Neural cell (in vitro differentiated cells): ENCODE data around the gene KATNAL2. TPM values are rescaled to one million over a fixed set of nuclear protein-coding genes. Genes with fewer than 3 reads are reported as not detected.
A peak's percentile ranks its signal among the peaks of the same experiment; 100 is the strongest.

ENCODE experiments used
- H2AFZ ChIP-seq: fragments of 200-600, 300-800 bp; sonication (generic), shearing (Covaris generic); 2 replicates; pipeline ENCODE4 v1.6.0; 2014; ENCODE audit warnings: low read depth, mild to moderate bottlenecking, antibody characterized with exemption, low read length, moderate library complexity
- H3F3A ChIP-seq: fragments of 200-600 bp; shearing (Covaris generic); 2 replicates; pipeline ENCODE4 v1.6.1; 2016; ENCODE audit warnings: mild to moderate bottlenecking, moderate library complexity, mixed read lengths, antibody characterized with exemption, low read length; ENCODE audit not compliant: insufficient read depth, poor library complexity, severe bottlenecking
- H3K27ac ChIP-seq: fragments of 200-600, 300-800 bp; sonication (generic), shearing (Covaris generic); 2 replicates; pipeline ENCODE4 v1.5.1; 2014; ENCODE audit warnings: mild to moderate bottlenecking, low read length, moderate library complexity
- H3K27me3 ChIP-seq: fragments of 300-800, 200-600 bp; sonication (generic), shearing (Covaris generic); 2 replicates; pipeline ENCODE4 v1.6.0; 2014; ENCODE audit warnings: mild to moderate bottlenecking, low read depth, low read length, moderate library complexity; ENCODE audit not compliant: insufficient read depth
- H3K36me3 ChIP-seq: fragments of 300-800, 200-600 bp; sonication (generic), shearing (Covaris generic); 2 replicates; pipeline ENCODE4 v1.5.1; 2014; ENCODE audit warnings: mild to moderate bottlenecking, antibody characterized with exemption, low read length, moderate library complexity; ENCODE audit not compliant: insufficient read depth
- H3K4me2 ChIP-seq: fragments of 300-800, 200-600 bp; sonication (generic), shearing (Covaris generic); 2 replicates; pipeline ENCODE4 v1.6.0; 2014; ENCODE audit warnings: mild to moderate bottlenecking, low read length
- H3K4me3 ChIP-seq: fragments of 300-800, 200-600 bp; sonication (generic), shearing (Covaris generic); 2 replicates; pipeline ENCODE4 v1.5.1; 2014; ENCODE audit warnings: mild to moderate bottlenecking, low read length, moderate library complexity
- H3K79me2 ChIP-seq: fragments of 200-600 bp; shearing (Covaris generic); replicated peaks from 2 replicates; pipeline ENCODE4 v1.6.0; 2014; ENCODE audit warnings: mild to moderate bottlenecking, low read length, moderate library complexity; ENCODE audit not compliant: insufficient read depth
- H3K9ac ChIP-seq: fragments of 300-800, 200-600 bp; sonication (generic), shearing (Covaris generic); 2 replicates; pipeline ENCODE4 v1.6.1; 2016; ENCODE audit warnings: mild to moderate bottlenecking, low read length, mixed read lengths
- H3K9me2 ChIP-seq: fragments of 200-600 bp; shearing (Covaris generic); 2 replicates; pipeline ENCODE4 v1.6.1; 2016; ENCODE audit warnings: mild to moderate bottlenecking, low read length, mixed read lengths; ENCODE audit not compliant: insufficient read depth
- H3K9me3 ChIP-seq: fragments of 200-600, 300-800 bp; sonication (generic), shearing (Covaris generic); 2 replicates; pipeline ENCODE4 v1.6.1; 2016; ENCODE audit warnings: mild to moderate bottlenecking, mixed run types, low read length, moderate library complexity, mixed read lengths
- H4K20me1 ChIP-seq: fragments of 200-600 bp; shearing (Covaris generic); 2 replicates; pipeline ENCODE4 v1.6.1; 2016; ENCODE audit warnings: mild to moderate bottlenecking, mixed run types; ENCODE audit not compliant: insufficient read depth
- CTCF ChIP-seq: fragments of 450-650 bp; IDR thresholded peaks from 2 replicates; pipeline ENCODE4 v1.5.1; 2014; ENCODE audit warnings: antibody characterized with exemption, mild to moderate bottlenecking, moderate library complexity; ENCODE audit not compliant: poor library complexity, severe bottlenecking
- EP300 ChIP-seq: fragments of 450-650 bp; conservative IDR thresholded peaks from 2 replicates; pipeline ENCODE4 v1.6.1; 2014; ENCODE audit warnings: antibody characterized with exemption, mild to moderate bottlenecking, moderate library complexity; ENCODE audit not compliant: poor library complexity, severe bottlenecking
- EZH2 ChIP-seq: fragments of 200-600, 300-800 bp; shearing (Covaris generic), sonication (generic); IDR thresholded peaks from 2 replicates; pipeline ENCODE4 v1.6.1; 2014; ENCODE audit warnings: antibody characterized with exemption, low read length, borderline replicate concordance, mild to moderate bottlenecking; ENCODE audit not compliant: insufficient read depth, poor library complexity, severe bottlenecking
- MXI1 ChIP-seq: fragments of 450-650 bp; conservative IDR thresholded peaks from 2 replicates; pipeline ENCODE4 v1.6.1; 2014; ENCODE audit warnings: antibody characterized with exemption, mild to moderate bottlenecking; ENCODE audit not compliant: poor library complexity, severe bottlenecking
- POLR2AphosphoS5 ChIP-seq: IDR thresholded peaks from 2 replicates; pipeline ENCODE4 v1.6.1; 2012
- RAD21 ChIP-seq: fragments of 450-650 bp; conservative IDR thresholded peaks from 2 replicates; pipeline ENCODE4 v1.6.1; 2014; ENCODE audit warnings: antibody characterized with exemption, mild to moderate bottlenecking, moderate library complexity
- REST ChIP-seq: IDR thresholded peaks from 2 replicates; pipeline ENCODE4 v1.6.1; 2012; ENCODE audit warnings: borderline replicate concordance
- SMC3 ChIP-seq: fragments of 450-650 bp; conservative IDR thresholded peaks from 2 replicates; pipeline ENCODE4 v1.6.1; 2014; ENCODE audit warnings: antibody characterized with exemption, mild to moderate bottlenecking, moderate library complexity; ENCODE audit not compliant: poor library complexity
- TAF1 ChIP-seq: IDR thresholded peaks from 2 replicates; pipeline ENCODE4 v1.6.1; 2012; ENCODE audit warnings: low read depth
- polyA plus RNA-seq: library from polyadenylated mRNA; depleted of rRNA; stranded (reverse); fragments of >200 nt; gene quantifications from 2 replicates; pipeline ENCODE4 v1.2.3, GENCODE V29; 2014

The KATNAL2 gene
- polyA plus RNA-seq, 1 donor from 2014 or later, result 1.4 TPM

DNA sequence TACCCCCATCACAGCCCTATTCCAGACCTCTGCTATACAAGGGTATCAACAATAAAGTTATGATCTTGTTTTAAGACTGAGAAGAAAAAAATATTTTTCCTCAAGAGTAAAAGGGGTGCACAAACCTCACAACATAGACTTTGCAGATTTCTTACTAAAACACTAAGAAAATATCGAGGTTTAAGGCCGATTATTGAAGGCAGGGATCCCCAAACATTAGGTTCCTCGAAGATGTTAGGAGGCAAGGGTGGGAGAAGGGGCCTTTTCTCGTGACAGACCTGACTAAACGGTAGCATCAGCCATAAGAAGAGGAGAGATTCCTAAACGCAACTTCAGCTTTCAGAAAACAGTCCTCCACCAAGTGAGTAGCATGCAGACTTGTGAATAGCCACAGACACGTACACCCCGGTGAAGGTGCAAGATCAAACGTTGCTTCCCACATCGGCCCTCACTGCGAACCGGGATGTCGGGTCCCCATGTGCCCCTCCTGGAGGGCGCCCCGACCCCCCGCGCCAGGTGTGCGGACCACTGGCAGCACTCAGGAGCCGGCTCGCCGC is 773 bp upstream of the KATNAL2 start:
- no peaks in the 10 kb centered on the region for H3F3A ChIP-seq
- peak overlapping the region; percentile 87 for H3K4me3 ChIP-seq
- H4K20me1 ChIP-seq, result no peaks in the 10 kb centered on the region
- H3K9me3 ChIP-seq, result no peaks in the 10 kb centered on the region
- peaks cover 39% of the 10 kb centered on the region for H3K79me2 ChIP-seq
- peak overlapping the region; percentile 69 for H2AFZ ChIP-seq
- H3K4me2 ChIP-seq, result peak overlapping the region; percentile 71
- H3K9me2 ChIP-seq, result no peaks in the 10 kb centered on the region
- H3K36me3 ChIP-seq, result no peaks in the 10 kb centered on the region
- peak overlapping the region; percentile 82 for H3K9ac ChIP-seq
- peak overlapping the region; percentile 53 for H3K27ac ChIP-seq
- TF ChIP-seq EZH2 (no peak), SMC3 (no peak), EP300 (no peak), POLR2AphosphoS5 (no peak), RAD21 (no peak), MXI1 (no peak), TAF1 (no peak), CTCF (no peak), REST (no peak)
- no peaks in the 10 kb centered on the region for H3K27me3 ChIP-seq

GRCh38 chr18:46917803-46918600 is 600 bp downstream of the KATNAL2 start:
- Histone ChIP-seq H3K9me2 (no peaks in the 10 kb centered on the region), H3K36me3 (no peaks in the 10 kb centered on the region), H3K9ac (peak overlapping the region; percentile 82), H3K79me2 (peaks cover 26% of the 10 kb centered on the region), H3K27me3 (no peaks in the 10 kb centered on the region), H2AFZ (peak overlapping the region; percentile 97), H3F3A (no peaks in the 10 kb centered on the region), H3K27ac (peak overlapping the region; percentile 54), H4K20me1 (no peaks in the 10 kb centered on the region), H3K4me3 (peak overlapping the region; percentile 87), H3K4me2 (peak overlapping the region; percentile 46), H3K9me3 (no peaks in the 10 kb centered on the region)
- TF ChIP-seq CTCF, result no peak
- no peak for TF ChIP-seq RAD21
- no peak for TF ChIP-seq MXI1
- TF ChIP-seq EZH2, result no peak
- no peak for TF ChIP-seq EP300
- no peak for TF ChIP-seq SMC3
- no peak for TF ChIP-seq REST
- TF ChIP-seq POLR2AphosphoS5, result no peak
- TF ChIP-seq TAF1, result no peak
